Nephron (organoid): ENCODE measurements around the gene CIROP.

ENCODE experiments used
- H3K27ac Mint-ChIP-seq, 3 experiments: 2 replicates each; pipeline ENCODE4 v1.8.0; 2020; ENCODE audit warnings: mixed read lengths in 3 of 3, mild to moderate bottlenecking in 2 of 3, moderate library complexity in 1 of 3
- H3K27me3 Mint-ChIP-seq: 2 replicates; pipeline ENCODE4 v1.8.0; 2021; ENCODE audit warnings: low read depth, mild to moderate bottlenecking, moderate library complexity, mixed read lengths
- H3K36me3 Mint-ChIP-seq: 2 replicates; pipeline ENCODE4 v1.8.0; 2020; ENCODE audit warnings: low read depth, mixed read lengths
- H3K4me1 Mint-ChIP-seq: 2 replicates; pipeline ENCODE4 v1.8.0; 2020; ENCODE audit warnings: mixed read lengths
- H3K4me3 Mint-ChIP-seq, 3 experiments: 2 replicates each; pipeline ENCODE4 v1.8.0; 2020; ENCODE audit warnings: mild to moderate bottlenecking in 3 of 3, mixed read lengths in 3 of 3, moderate library complexity in 2 of 3
- H3K9me3 Mint-ChIP-seq: 2 replicates; pipeline ENCODE4 v1.8.0; 2020; ENCODE audit warnings: mixed read lengths
- CTCF ChIP-seq, 3 experiments: fragments of 200-600 bp; sonication (generic); IDR thresholded peaks; one replicate each; pipeline ENCODE4 v1.5.0; 2021; ENCODE audit warnings: antibody characterized with exemption in 3 of 3; ENCODE audit not compliant: unreplicated experiment in 3 of 3

The CIROP gene

GRCh38 chr14:23142826-23143225 lies 38.0 kb upstream of the CIROP start:
- Mint-ChIP-seq H3K9me3 (no peaks in the 10 kb centered on the region), H3K36me3 (peaks cover 68% of the 10 kb centered on the region), H3K27ac (no peak overlapping the region), H3K4me1 (no peaks in the 10 kb centered on the region), H3K4me3 (no peak overlapping the region), H3K27me3 (no peaks in the 10 kb centered on the region)
- TF ChIP-seq CTCF (IDR thresholded peaks at IDR 0.05; ENCODE audit: unreplicated experiment in 3 of 3): no peak

- Mint-ChIP-seq H3K4me3 (no peak overlapping the region), H3K4me1 (no peaks in the 10 kb centered on the region), H3K27ac (peak overlapping the region in 1 of 3 experiments; percentile 44), H3K27me3 (no peaks in the 10 kb centered on the region), H3K9me3 (no peaks in the 10 kb centered on the region), H3K36me3 (peaks cover 66% of the 10 kb centered on the region)
- no peak for TF ChIP-seq CTCF (IDR thresholded peaks at IDR 0.05; ENCODE audit: unreplicated experiment in 3 of 3)
Measured at GRCh38 chr14:23141706-23142444, 37.1 kb upstream of the CIROP start.

GRCh38 chr14:23140371-23140770 lies 35.6 kb upstream of the CIROP start:
- H3K27me3 Mint-ChIP-seq: no peaks in the 10 kb centered on the region
- no peak overlapping the region for H3K4me3 Mint-ChIP-seq
- TF ChIP-seq CTCF (IDR thresholded peaks at IDR 0.05; ENCODE audit: unreplicated experiment in 3 of 3): no peak
- H3K9me3 Mint-ChIP-seq: no peaks in the 10 kb centered on the region
- no peak overlapping the region for H3K27ac Mint-ChIP-seq
- peaks cover 60% of the 10 kb centered on the region for H3K36me3 Mint-ChIP-seq
- no peaks in the 10 kb centered on the region for H3K4me1 Mint-ChIP-seq

- no peak overlapping the region for H3K27ac Mint-ChIP-seq
Measured at GRCh38 chr14:23139874-23140273, 35.1 kb upstream of the CIROP start.

GRCh38 chr14:23137813-23138535 lies 33.2 kb upstream of the CIROP start:
- Mint-ChIP-seq H3K9me3 (no peaks in the 10 kb centered on the region), H3K27me3 (no peaks in the 10 kb centered on the region), H3K4me3 (no peak overlapping the region), H3K36me3 (peaks cover 50% of the 10 kb centered on the region), H3K27ac (no peak overlapping the region), H3K4me1 (no peaks in the 10 kb centered on the region)
- no peak for TF ChIP-seq CTCF (IDR thresholded peaks at IDR 0.05; ENCODE audit: unreplicated experiment in 3 of 3)

More at GRCh38 chr14:23139874-23140273, 35.1 kb upstream of the CIROP start:
- H3K9me3 Mint-ChIP-seq: no peaks in the 10 kb centered on the region
- peaks cover 60% of the 10 kb centered on the region for H3K36me3 Mint-ChIP-seq
- no peak for TF ChIP-seq CTCF (IDR thresholded peaks at IDR 0.05; ENCODE audit: unreplicated experiment in 3 of 3)
- no peak overlapping the region for H3K4me3 Mint-ChIP-seq
- H3K4me1 Mint-ChIP-seq: no peaks in the 10 kb centered on the region
- H3K27me3 Mint-ChIP-seq: no peaks in the 10 kb centered on the region
